ENCODE results near the gene ZBP1.

The ZBP1 gene

DNA sequence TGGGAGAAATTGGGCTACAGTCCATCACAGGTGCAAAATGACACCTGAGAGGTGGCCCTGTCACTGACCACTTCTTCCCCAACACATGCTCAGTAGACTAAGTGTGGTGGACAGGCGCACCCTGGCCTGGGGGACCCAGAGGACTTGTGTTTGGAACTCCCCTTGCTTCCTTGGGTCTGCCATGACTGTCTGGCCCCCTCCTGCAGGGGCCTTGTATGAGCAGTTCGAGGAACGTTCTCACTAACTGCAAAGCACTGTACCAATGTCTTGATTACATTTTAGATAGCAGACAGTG is 63.3 kb downstream of the ZBP1 start:
- H3K4me3 ChIP-seq (ENCODE audit: low read length): no peak overlapping the region
- H3K27ac ChIP-seq (ENCODE audit: low read length): no peak overlapping the region
- H3K9ac ChIP-seq (ENCODE audit: low read length): no peak overlapping the region
- H2AFZ ChIP-seq (ENCODE audit: low read length): no peak overlapping the region
- H3K9me2 ChIP-seq (replicated peaks; ENCODE audit: insufficient read depth, low read length): no peaks in the 10 kb centered on the region
- no peak for DNase-seq
- peaks cover 100% of the 10 kb centered on the region for H3K27me3 ChIP-seq (replicated peaks; ENCODE audit: insufficient read depth, low read length)
- no peaks in the 10 kb centered on the region for H3K36me3 ChIP-seq (replicated peaks; ENCODE audit: insufficient read depth, low read length)
- H3K4me2 ChIP-seq (ENCODE audit: low read depth, low read length): no peak overlapping the region
- no peaks in the 10 kb centered on the region for H4K20me1 ChIP-seq (ENCODE audit: insufficient read depth, low read length)
- no peaks in the 10 kb centered on the region for H3F3A ChIP-seq (ENCODE audit: insufficient read depth, low read length)
- TF ChIP-seq EZH2 (optimal IDR thresholded peaks at IDR 0.05; ENCODE audit: low read depth, low read length): no peak
- TF ChIP-seq EZH2phosphoT487 (IDR thresholded peaks at IDR 0.05; ENCODE audit: low read length): no peak
- TF ChIP-seq, protein P1, sequence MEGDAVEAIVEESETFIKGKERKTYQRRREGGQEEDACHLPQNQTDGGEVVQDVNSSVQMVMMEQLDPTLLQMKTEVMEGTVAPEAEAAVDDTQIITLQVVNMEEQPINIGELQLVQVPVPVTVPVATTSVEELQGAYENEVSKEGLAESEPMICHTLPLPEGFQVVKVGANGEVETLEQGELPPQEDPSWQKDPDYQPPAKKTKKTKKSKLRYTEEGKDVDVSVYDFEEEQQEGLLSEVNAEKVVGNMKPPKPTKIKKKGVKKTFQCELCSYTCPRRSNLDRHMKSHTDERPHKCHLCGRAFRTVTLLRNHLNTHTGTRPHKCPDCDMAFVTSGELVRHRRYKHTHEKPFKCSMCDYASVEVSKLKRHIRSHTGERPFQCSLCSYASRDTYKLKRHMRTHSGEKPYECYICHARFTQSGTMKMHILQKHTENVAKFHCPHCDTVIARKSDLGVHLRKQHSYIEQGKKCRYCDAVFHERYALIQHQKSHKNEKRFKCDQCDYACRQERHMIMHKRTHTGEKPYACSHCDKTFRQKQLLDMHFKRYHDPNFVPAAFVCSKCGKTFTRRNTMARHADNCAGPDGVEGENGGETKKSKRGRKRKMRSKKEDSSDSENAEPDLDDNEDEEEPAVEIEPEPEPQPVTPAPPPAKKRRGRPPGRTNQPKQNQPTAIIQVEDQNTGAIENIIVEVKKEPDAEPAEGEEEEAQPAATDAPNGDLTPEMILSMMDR (IDR thresholded peaks at IDR 0.05; ENCODE audit: low read length): no peak
- H3K4me1 ChIP-seq (ENCODE audit: low read length): no peaks in the 10 kb centered on the region
- H3K79me2 ChIP-seq (ENCODE audit: low read length): no peaks in the 10 kb centered on the region
- H3K9me3 ChIP-seq (replicated peaks; ENCODE audit: insufficient read depth, low read length): no peaks in the 10 kb centered on the region

DNA sequence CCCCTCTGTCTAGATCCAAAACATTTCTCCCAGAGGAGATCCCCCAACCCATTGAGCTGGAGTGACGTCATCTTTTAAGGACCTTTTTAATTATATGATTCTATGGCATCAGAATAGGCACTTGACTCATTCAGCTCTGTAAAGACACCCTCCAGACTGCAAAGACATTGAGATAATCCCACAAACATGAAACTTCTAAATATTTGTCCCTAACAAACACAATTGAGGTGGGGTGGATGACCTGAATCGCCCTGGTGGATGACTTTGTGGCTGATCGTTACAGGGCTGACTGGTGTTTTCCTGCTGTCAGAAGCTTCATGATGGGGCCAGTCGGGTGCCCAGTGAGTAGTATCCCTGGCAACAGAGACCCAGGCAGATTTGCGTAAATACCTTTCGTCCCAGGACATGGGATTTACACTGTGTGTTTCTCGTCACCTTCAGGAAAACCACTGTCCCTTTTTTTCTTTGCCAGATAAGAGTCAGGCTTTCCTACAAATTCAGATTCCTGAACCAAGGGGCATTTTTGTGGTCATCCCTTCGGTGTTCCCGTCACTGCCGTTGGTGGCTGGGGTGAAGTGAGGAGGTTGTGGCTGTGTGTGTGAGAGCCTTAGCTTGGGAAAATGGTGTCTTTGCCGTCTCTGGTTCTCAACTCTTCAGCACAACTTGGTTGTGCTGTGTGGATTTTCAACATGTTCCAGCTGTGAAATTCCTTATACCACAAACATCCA is 64.6 kb downstream of the ZBP1 start:
- H3K9me3 ChIP-seq (replicated peaks; ENCODE audit: insufficient read depth, low read length): no peaks in the 10 kb centered on the region
- no peak overlapping the region for H3K27ac ChIP-seq (ENCODE audit: low read length)
- no peaks in the 10 kb centered on the region for H3K36me3 ChIP-seq (replicated peaks; ENCODE audit: insufficient read depth, low read length)
- no peak overlapping the region for H3K4me3 ChIP-seq (ENCODE audit: low read length)
- no peak for DNase-seq
- no peaks in the 10 kb centered on the region for H3K79me2 ChIP-seq (ENCODE audit: low read length)
- peaks cover 100% of the 10 kb centered on the region for H3K27me3 ChIP-seq (replicated peaks; ENCODE audit: insufficient read depth, low read length)
- no peak overlapping the region for H2AFZ ChIP-seq (ENCODE audit: low read length)
- H3F3A ChIP-seq (ENCODE audit: insufficient read depth, low read length): no peaks in the 10 kb centered on the region
- no peak overlapping the region for H3K4me2 ChIP-seq (ENCODE audit: low read depth, low read length)
- no peak overlapping the region for H3K9ac ChIP-seq (ENCODE audit: low read length)
- no peaks in the 10 kb centered on the region for H3K9me2 ChIP-seq (replicated peaks; ENCODE audit: insufficient read depth, low read length)
- no peaks in the 10 kb centered on the region for H3K4me1 ChIP-seq (ENCODE audit: low read length)
- H4K20me1 ChIP-seq (ENCODE audit: insufficient read depth, low read length): no peaks in the 10 kb centered on the region
- TF ChIP-seq EZH2 (optimal IDR thresholded peaks at IDR 0.05; ENCODE audit: low read depth, low read length): no peak
- TF ChIP-seq EZH2phosphoT487 (IDR thresholded peaks at IDR 0.05; ENCODE audit: low read length): no peak
- TF ChIP-seq, protein P1 (IDR thresholded peaks at IDR 0.05; ENCODE audit: low read length): no peak
